ENCODE results near the gene TTL. TPM values are rescaled to one million over a fixed set of nuclear protein-coding genes. Genes with fewer than 3 reads are reported as not detected.

TTL gene
- polyA plus RNA-seq, 3 donors = 2.7 to 13.9 (median 5.4) TPM

DNA sequence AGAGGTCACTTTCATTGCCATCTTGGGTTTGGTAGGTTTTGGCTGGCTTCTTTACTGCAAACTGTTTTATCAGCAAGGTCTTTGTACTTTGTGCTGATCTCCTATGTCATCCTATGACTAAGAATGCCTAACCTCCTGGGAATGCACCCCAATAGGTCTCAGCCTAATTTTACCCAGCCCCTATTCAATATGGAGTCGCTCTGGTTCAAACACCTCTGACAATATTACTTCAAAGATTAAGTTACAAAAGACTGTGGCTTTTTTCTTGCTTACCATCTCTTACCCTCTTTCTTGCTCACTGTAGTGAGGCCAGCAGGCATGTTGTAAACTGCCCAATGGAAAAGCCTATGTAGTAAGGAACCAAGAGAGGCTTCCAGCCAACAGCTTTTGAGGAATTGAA, 30.6 kb upstream of the TTL start:
- Mint-ChIP-seq H3K36me3 (no peaks in the 10 kb centered on the region), H3K9me3 (peaks cover 3 to 20% (median 8%) of the 10 kb centered on the region in 7 donors), H3K27ac (no peak overlapping the region), H3K4me1 (no peaks in the 10 kb centered on the region), H3K27me3 (ENCODE audit: low read depth in 3 of 3) (no peaks in the 10 kb centered on the region), H3K4me3 (no peak overlapping the region)
- TF ChIP-seq, protein P1, sequence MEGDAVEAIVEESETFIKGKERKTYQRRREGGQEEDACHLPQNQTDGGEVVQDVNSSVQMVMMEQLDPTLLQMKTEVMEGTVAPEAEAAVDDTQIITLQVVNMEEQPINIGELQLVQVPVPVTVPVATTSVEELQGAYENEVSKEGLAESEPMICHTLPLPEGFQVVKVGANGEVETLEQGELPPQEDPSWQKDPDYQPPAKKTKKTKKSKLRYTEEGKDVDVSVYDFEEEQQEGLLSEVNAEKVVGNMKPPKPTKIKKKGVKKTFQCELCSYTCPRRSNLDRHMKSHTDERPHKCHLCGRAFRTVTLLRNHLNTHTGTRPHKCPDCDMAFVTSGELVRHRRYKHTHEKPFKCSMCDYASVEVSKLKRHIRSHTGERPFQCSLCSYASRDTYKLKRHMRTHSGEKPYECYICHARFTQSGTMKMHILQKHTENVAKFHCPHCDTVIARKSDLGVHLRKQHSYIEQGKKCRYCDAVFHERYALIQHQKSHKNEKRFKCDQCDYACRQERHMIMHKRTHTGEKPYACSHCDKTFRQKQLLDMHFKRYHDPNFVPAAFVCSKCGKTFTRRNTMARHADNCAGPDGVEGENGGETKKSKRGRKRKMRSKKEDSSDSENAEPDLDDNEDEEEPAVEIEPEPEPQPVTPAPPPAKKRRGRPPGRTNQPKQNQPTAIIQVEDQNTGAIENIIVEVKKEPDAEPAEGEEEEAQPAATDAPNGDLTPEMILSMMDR (IDR thresholded peaks at IDR 0.05) = no peak
- no peaks in the 10 kb centered on the region for H4K20me1 ChIP-seq (ENCODE audit: insufficient read depth, low read length)
- H3K4me2 ChIP-seq (replicated peaks; ENCODE audit: extremely low read depth, low read length, poor library complexity, severe bottlenecking) = no peak overlapping the region
- H3K9ac ChIP-seq (ENCODE audit: insufficient read depth, low read length, poor library complexity, severe bottlenecking) = no peak overlapping the region
- H3K27ac ChIP-seq (ENCODE audit: low read depth in 1 of 2, low read length in 2 of 2) = no peak overlapping the region
- 86% methylated on average over 1 of the region's 1 CpG for WGBS (ENCODE audit: insufficient coverage)
- intact Hi-C loops (cut with micrococcal nuclease) = no loop called here
- H3K4me1 ChIP-seq (ENCODE audit: control insufficient read depth in 1 of 2, insufficient read depth in 2 of 2, low read length in 2 of 2) = no peaks in the 10 kb centered on the region
- H3K79me2 ChIP-seq (ENCODE audit: insufficient read depth, low read length) = no peaks in the 10 kb centered on the region
- H2AFZ ChIP-seq (ENCODE audit: insufficient read depth, low read depth, low read length, poor library complexity, severe bottlenecking) = no peak overlapping the region
- H3K36me3 ChIP-seq (replicated peaks in 1 of 2; ENCODE audit: control insufficient read depth in 1 of 2, insufficient read depth in 2 of 2, low read length in 2 of 2) = no peaks in the 10 kb centered on the region
- H3K27me3 ChIP-seq (ENCODE audit: control insufficient read depth in 2 of 2, insufficient read depth in 2 of 2, low read length in 2 of 2) = no peaks in the 10 kb centered on the region
- no peak overlapping the region for H3K4me3 ChIP-seq (replicated peaks in 1 of 3; ENCODE audit: low read depth in 2 of 3, low read length in 3 of 3)
- no peak for DNase-seq
- no peaks in the 10 kb centered on the region for H3K9me3 ChIP-seq (replicated peaks in 1 of 2; ENCODE audit: control insufficient read depth in 1 of 2, insufficient read depth in 1 of 2, low read length in 2 of 2)

DNA sequence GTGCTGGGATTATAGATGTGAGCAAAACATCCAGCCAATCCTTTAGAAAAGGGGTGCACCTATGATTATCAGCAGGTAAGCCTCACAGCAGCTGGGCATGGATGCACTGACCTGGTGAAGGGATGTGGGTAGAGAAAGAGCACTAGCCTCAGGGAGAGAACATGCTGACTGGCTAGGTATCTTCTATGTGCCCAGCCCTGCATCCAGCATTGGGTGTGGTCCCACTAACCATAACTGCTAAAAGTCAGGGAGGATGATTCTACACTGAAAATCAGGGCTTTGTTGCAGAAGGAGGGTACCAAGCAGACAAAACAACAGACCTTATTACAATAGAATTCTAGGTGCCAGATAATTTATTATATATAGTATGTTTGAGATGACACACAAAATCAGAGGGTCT, 27.4 kb upstream of the TTL start:
- no peaks in the 10 kb centered on the region for H3K27me3 ChIP-seq (ENCODE audit: control insufficient read depth in 2 of 2, insufficient read depth in 2 of 2, low read length in 2 of 2)
- no peak for DNase-seq
- H3K36me3 ChIP-seq (replicated peaks in 1 of 2; ENCODE audit: control insufficient read depth in 1 of 2, insufficient read depth in 2 of 2, low read length in 2 of 2) = no peaks in the 10 kb centered on the region
- Mint-ChIP-seq H3K4me3 (no peak overlapping the region), H3K4me1 (no peaks in the 10 kb centered on the region), H3K27ac (no peak overlapping the region), H3K9me3 (peaks cover 3 to 20% (median 8%) of the 10 kb centered on the region in 7 donors), H3K36me3 (no peaks in the 10 kb centered on the region), H3K27me3 (ENCODE audit: low read depth in 3 of 3) (peaks cover 0 to 1% (median 0%) of the 10 kb centered on the region in 3 donors)
- no peak overlapping the region for H3K4me3 ChIP-seq (replicated peaks in 1 of 3; ENCODE audit: low read depth in 2 of 3, low read length in 3 of 3)
- TF ChIP-seq, protein P1 (IDR thresholded peaks at IDR 0.05) = no peak
- no peak overlapping the region for H3K4me2 ChIP-seq (replicated peaks; ENCODE audit: extremely low read depth, low read length, poor library complexity, severe bottlenecking)
- no peaks in the 10 kb centered on the region for H3K4me1 ChIP-seq (ENCODE audit: control insufficient read depth in 1 of 2, insufficient read depth in 2 of 2, low read length in 2 of 2)
- H4K20me1 ChIP-seq (ENCODE audit: insufficient read depth, low read length) = no peaks in the 10 kb centered on the region
- no peaks in the 10 kb centered on the region for H3K9me3 ChIP-seq (replicated peaks in 1 of 2; ENCODE audit: control insufficient read depth in 1 of 2, insufficient read depth in 1 of 2, low read length in 2 of 2)
- H2AFZ ChIP-seq (ENCODE audit: insufficient read depth, low read depth, low read length, poor library complexity, severe bottlenecking) = no peak overlapping the region
- no peak overlapping the region for H3K27ac ChIP-seq (ENCODE audit: low read depth in 1 of 2, low read length in 2 of 2)
- no peaks in the 10 kb centered on the region for H3K79me2 ChIP-seq (ENCODE audit: insufficient read depth, low read length)
- intact Hi-C loops (cut with micrococcal nuclease) = no loop called here
- no peak overlapping the region for H3K9ac ChIP-seq (ENCODE audit: insufficient read depth, low read length, poor library complexity, severe bottlenecking)

All from CD14-positive monocyte (primary cell).